ENCODE measurements around the gene DGKI.
A peak's percentile ranks its signal among the peaks of the same experiment; 100 is the strongest.
"Not testable (repeated sequence)": the region's sequence is repeated elsewhere in the genome, so short reads cannot be mapped to it uniquely, and the experiment has no call there.

The DGKI gene

GRCh38 chr7:137734221-137734620 lies 112.6 kb downstream of the DGKI start:
- no peak for DNase-seq

DNA sequence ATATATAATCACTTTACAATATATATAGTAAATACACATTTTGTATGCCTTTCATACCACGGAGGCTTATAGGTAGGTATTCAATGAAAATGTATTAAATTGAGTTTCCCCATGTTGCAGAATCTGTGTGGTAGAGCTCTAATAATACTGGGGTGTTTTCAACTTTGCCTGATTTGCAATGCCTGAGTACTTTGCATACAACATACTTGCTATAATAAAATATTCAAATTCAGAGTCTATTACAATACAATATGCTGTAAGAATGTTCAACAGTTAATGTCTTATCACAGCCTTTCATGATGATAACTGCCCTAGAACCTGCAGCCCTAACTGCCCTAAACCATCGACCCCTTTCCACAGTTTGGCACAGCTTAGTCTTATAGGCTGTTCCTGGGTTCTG lies 114.6 kb downstream of the DGKI start:
- DNase-seq, result no peak

DNA sequence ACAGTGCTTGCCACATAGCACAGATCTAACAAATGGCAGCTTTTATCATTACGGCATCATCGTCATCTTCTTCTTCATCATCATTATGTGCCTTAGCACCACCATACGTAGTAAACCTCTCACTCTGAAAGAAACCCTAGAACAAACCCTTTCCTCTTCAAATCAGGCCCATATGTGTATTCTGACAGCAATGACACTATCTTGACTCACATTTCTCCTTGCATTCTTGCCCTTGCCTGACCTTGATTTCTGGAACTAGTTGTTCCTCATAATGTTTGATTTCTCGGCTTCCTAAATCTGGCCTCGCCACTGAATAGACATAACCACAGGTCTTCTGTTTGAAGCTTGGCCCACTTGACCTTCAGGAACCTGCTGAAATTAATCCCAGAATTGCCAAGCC lies 115.3 kb downstream of the DGKI start:
- DNase-seq, result no peak

GRCh38 chr7:137728426-137728825 lies 118.3 kb downstream of the DGKI start:
- no peak for DNase-seq

GRCh38 chr7:137727413-137727812 lies 119.4 kb downstream of the DGKI start:
- DNase-seq, result no peak

DNA sequence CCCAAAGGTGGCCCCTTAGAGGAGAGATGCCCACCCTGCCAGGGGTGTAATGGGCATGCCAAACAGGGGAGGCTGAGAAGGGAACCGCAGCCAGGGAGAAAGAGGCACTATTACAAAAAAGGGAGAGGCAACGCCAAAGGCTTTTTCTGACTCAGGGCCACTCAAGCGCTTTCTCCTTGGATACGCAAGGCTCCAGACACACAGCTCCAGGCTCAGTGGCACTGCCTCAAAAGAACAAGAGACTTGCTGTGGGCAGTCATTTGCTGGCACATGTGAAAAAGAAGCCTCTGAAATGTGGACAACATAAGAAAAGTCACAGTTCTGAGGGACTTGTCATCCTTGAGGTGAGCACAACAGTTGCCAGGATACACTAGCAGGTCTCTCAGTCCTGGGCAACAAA lies 128.4 kb downstream of the DGKI start:
- DNase-seq, result no peak

GRCh38 chr7:137717811-137718271 lies 128.9 kb downstream of the DGKI start:
- DNase-seq, result no peak

DNA sequence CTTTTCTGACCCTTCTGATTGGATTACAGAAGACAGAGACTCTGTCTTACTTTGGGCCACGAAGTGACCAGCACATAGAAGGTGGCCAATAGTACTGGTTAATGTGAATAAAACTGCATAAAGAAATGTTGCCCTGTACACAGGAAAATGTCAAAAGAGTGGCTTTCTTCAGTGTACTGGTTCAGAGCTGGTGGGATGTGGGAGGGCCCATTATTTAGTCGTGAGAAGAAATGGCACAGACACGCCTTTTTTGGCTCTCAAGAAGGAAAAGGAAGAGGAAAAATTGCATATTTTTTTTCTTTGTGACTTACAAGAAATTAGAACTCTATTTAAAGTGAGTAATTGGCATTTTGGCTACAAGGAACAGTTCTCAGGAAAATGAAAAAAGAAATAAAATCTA lies 129.7 kb downstream of the DGKI start:
- DNase-seq, result no peak

DNA sequence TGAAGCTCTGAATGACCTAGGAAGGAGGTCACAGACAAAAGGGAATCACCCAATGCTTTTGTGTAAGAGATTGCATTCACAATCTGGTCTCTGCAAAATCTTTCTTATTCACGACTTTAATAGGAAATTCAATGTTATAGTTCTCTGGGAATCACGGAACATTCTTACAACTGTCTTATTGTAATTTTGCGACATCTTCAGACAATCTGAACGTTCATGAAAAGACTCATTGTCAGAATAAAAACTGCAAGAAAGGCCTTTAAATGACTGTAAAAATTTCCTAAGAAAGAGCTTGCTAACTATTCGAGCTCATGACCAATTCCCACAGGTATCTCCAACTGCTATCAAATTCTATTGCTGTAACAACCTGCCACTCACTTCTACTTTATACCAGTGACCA lies 130.7 kb downstream of the DGKI start:
- no peak for DNase-seq

GRCh38 chr7:137715533-137715932 lies 131.2 kb downstream of the DGKI start:
- DNase-seq, result no peak

DNA sequence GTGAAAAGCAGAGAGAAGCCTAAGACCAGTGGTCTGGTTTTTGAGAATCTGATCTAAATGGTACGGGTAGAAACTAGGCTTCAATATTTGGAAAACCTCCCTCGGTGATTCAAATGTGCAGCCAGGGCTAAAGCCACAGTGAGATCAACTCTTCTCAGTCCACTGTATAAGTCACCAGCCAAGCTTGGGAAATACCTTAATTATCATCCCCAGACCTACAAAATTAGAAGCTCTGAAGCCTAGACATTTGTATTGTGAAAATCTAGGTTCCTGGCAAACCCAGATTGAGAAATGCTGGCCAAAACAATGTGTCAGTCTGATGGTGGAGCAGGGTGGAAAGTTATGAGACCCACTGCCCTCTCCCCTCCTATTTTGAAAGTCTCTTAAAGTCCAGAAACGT lies 131.7 kb downstream of the DGKI start:
- DNase-seq, result no peak

DNA sequence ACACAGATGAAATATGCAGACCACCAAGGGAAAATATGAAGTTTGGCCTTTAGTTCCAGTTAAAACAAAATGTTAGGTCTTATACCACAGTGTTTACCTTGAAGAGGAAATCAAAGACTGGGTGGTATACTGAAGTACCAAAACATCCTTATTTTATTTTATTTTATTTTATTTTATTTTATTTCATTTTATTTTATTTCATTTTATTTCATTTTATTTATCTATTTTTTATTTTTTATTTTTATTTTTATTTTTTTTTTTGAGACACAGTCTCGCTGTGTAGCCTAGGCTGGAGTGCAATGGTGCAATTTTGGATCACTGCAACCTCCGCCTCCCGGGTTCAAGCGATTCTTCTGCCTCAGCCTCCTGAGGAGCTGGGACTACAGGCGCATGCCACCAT lies 140.4 kb downstream of the DGKI start:
- DNase-seq, result not testable (repeated sequence)

GRCh38 chr7:137704723-137705122 lies 142.1 kb downstream of the DGKI start:
- no peak for DNase-seq

DNA sequence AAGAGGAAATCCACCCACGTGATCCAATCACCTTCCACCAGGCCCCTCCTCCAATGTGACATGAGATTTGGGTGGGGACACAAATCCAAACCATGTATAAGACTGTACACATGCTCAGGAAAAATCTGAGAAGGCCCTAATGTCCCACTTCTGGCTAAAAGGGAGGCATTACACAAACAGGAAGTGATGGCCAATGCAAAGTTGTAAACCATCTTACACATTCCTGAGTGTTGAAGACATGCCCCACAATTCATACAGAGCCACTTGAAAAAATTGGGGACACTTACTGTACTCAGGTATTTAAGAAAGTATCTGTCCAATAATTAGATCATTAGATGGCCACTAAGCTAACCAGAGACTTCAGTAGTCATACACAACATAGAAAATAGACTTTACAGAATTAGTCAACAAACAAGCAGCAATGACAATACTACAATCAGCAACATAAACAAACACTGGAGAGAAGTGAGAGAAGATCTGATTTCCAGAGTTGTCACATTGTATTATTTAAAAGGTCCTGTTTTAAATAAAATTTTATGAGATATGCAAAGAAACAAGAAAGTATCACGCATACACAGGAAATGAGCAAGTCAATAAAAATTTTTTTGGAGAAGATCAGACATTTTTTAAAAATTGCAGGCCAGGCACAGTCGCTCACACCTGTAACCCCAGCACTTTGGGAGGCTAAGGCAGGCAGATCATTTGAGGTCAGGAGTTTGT lies 143.3 kb downstream of the DGKI start:
- no peak for DNase-seq

GRCh38 chr7:137696988-137697387 lies 149.8 kb downstream of the DGKI start:
- DNase-seq, result no peak

- DNase-seq, result no peak
Measured at GRCh38 chr7:137696376-137696775, 150.4 kb downstream of the DGKI start.

DNA sequence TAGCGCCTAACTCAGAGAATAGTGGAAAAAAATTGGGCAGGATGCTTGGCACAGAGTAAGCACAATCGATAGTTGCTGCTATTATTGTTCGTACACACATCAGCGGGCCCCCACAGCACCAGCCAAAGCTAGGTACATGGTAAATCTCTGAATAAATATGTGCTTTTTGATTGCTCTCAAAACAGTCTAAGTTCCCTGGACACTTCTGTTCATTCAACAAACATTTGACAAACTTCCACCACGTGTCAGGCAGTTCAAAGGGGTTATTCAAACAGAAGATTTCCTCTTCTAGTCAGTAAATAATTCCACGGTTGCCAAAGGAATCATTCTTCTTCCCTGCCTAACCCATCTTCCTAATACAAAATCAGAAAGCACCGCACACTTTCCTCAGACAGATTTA lies 150.8 kb downstream of the DGKI start:
- peak; percentile 90 for DNase-seq

DNA sequence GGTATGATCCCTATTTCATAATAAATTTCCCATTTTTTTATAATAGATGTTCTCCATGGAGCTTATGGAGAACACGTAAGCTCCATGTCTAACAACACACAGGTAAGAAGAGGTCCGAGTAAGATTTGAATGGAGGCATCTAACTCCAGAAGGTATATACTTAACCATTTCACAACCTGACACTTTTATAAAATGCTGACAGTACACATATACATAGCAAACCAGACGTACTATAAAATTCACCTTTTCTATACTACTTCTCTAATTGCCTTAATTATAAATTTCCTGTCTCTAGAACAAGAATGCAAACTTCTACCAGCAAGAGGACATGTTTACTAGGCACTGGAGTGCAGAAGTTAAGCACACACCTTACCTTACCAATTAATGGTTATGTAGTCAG lies 151.3 kb downstream of the DGKI start:
- DNase-seq, result no peak

- no peak for DNase-seq
Measured at GRCh38 chr7:137694405-137694804, 152.4 kb downstream of the DGKI start.

GRCh38 chr7:137692399-137692798 lies 154.4 kb downstream of the DGKI start:
- no peak for DNase-seq

- DNase-seq, result no peak
Measured at GRCh38 chr7:137691566-137691965, 155.2 kb downstream of the DGKI start.

- no peak for DNase-seq
Measured at GRCh38 chr7:137690635-137691034, 156.1 kb downstream of the DGKI start.

DNA sequence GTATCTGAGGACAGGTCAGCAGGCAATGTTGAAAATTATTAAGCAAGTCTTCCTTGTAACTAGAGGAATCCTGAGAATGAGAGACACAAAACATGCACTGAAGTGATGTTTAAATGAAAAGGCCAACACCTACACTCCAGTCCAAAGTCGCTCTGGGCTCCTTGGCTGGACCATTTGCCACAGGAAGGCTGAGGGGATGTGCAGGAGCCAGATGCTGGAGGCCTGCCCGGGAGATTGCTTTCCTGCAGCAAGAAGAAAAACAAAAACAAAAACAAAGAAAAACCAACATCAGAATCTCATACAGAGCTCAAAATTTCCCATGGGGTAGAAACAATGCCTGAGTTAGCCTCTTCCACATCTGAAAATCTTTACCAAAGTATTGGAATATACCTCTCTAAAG lies 157.0 kb downstream of the DGKI start:
- no peak for DNase-seq

- DNase-seq, result no peak
Measured at GRCh38 chr7:137687556-137688265, 159.1 kb downstream of the DGKI start.
